ENCODE data around the gene AQP12A. TPM values are rescaled to one million over a fixed set of nuclear protein-coding genes. Genes with fewer than 3 reads are reported as not detected.
"Not testable (repeated sequence)": the region's sequence is repeated elsewhere in the genome, so short reads cannot be mapped to it uniquely, and the experiment has no call there.

AQP12A gene
- total RNA-seq, 4 donors from 2014 or later = not detected

- DNase-seq (ENCODE audit: extremely low spot score); H3K27ac ChIP-seq (replicated peaks in 1 of 4); H3K27me3 ChIP-seq; H3K9me3 ChIP-seq; H3K36me3 ChIP-seq; H3K4me1 ChIP-seq; H3K4me3 ChIP-seq; intact Hi-C loops (cut with DNase I): not testable (repeated sequence)
- 80% methylated on average over 3 of the region's 34 CpGs for WGBS
Observed at GRCh38 chr2:240692583-240693561, 1.2 kb downstream of the AQP12A start.

GRCh38 chr2:240694304-240694703 is 2.6 kb downstream of the AQP12A start:
- intact Hi-C loops (cut with DNase I); H3K9me3 ChIP-seq: not testable (repeated sequence)
- no CpG with 5 or more reads among the region's 12 CpGs for WGBS

GRCh38 chr2:240695593-240695992 is 3.9 kb downstream of the AQP12A start:
- H3K9me3 ChIP-seq; DNase-seq (ENCODE audit: extremely low spot score); H3K27ac ChIP-seq (replicated peaks in 1 of 4); H3K27me3 ChIP-seq; intact Hi-C loops (cut with DNase I); H3K4me3 ChIP-seq; H3K36me3 ChIP-seq; H3K4me1 ChIP-seq: not testable (repeated sequence)
- no CpG with 5 or more reads among the region's 19 CpGs for WGBS

More at GRCh38 chr2:240694304-240694703, 2.6 kb downstream of the AQP12A start:
- DNase-seq (ENCODE audit: extremely low spot score); H3K36me3 ChIP-seq; H3K27me3 ChIP-seq; H3K4me1 ChIP-seq; H3K4me3 ChIP-seq; H3K27ac ChIP-seq (replicated peaks in 1 of 4): not testable (repeated sequence)

GRCh38 chr2:240696469-240696868 is 4.8 kb downstream of the AQP12A start:
- H3K27ac ChIP-seq (replicated peaks in 1 of 4); H3K4me3 ChIP-seq; DNase-seq (ENCODE audit: extremely low spot score); H3K9me3 ChIP-seq; H3K4me1 ChIP-seq; intact Hi-C loops (cut with DNase I); H3K36me3 ChIP-seq: not testable (repeated sequence)
- no CpG with 5 or more reads among the region's 13 CpGs for WGBS
- peaks cover 0 to 17% (median 0%) of the 10 kb centered on the region in 4 donors for H3K27me3 ChIP-seq

GRCh38 chr2:240698852-240699561 is 7.3 kb downstream of the AQP12A start:
- H3K4me3 ChIP-seq; H3K4me1 ChIP-seq; H3K27ac ChIP-seq (replicated peaks in 1 of 4); intact Hi-C loops (cut with DNase I); H3K9me3 ChIP-seq; DNase-seq (ENCODE audit: extremely low spot score); H3K36me3 ChIP-seq: not testable (repeated sequence)
- peaks cover 0 to 42% (median 2%) of the 10 kb centered on the region in 4 donors for H3K27me3 ChIP-seq
- WGBS = 48% methylated on average over 8 of the region's 33 CpGs

- not testable (repeated sequence) for H3K27ac ChIP-seq (replicated peaks in 1 of 4); H3K4me3 ChIP-seq; H3K4me1 ChIP-seq; H3K9me3 ChIP-seq; DNase-seq (ENCODE audit: extremely low spot score); H3K36me3 ChIP-seq
- peaks cover 0 to 50% (median 2%) of the 10 kb centered on the region in 4 donors for H3K27me3 ChIP-seq
- 83% methylated on average over 2 of the region's 8 CpGs for WGBS
- intact Hi-C loops (cut with DNase I) = loop anchor here (10.0 kb wide), 1 partner anchor 185 kb away; no protein-coding TSS in a partner anchor
Observed at GRCh38 chr2:240699835-240700234, 8.2 kb downstream of the AQP12A start.

- peaks cover 0 to 56% (median 2%) of the 10 kb centered on the region in 4 donors for H3K27me3 ChIP-seq
- 84% methylated on average over 17 of the region's 21 CpGs for WGBS
Observed at GRCh38 chr2:240700616-240701015, 8.9 kb downstream of the AQP12A start.

GRCh38 chr2:240701091-240701735 is 9.5 kb downstream of the AQP12A start:
- Histone ChIP-seq H3K9me3 (no peaks in the 10 kb centered on the region), H3K27ac (replicated peaks in 1 of 4) (no peak overlapping the region), H3K4me1 (no peaks in the 10 kb centered on the region), H3K36me3 (no peaks in the 10 kb centered on the region), H3K4me3 (no peak overlapping the region), H3K27me3 (peaks cover 0 to 56% (median 2%) of the 10 kb centered on the region in 4 donors)
- intact Hi-C loops (cut with DNase I) = loop anchor here (10.0 kb wide), 1 partner anchor 186 kb away; no protein-coding TSS in a partner anchor
- DNase-seq (ENCODE audit: extremely low spot score) = no peak
- WGBS = 74% methylated on average over 29 of the region's 67 CpGs
- TF ChIP-seq POLR2AphosphoS5 (IDR thresholded peaks at IDR 0.05) (no peak), POLR2A (IDR thresholded peaks at IDR 0.05; ENCODE audit: low read depth) (no peak), CTCF (IDR thresholded peaks at IDR 0.05) (no peak), EP300 (IDR thresholded peaks at IDR 0.05) (no peak)

More at GRCh38 chr2:240700616-240701015, 8.9 kb downstream of the AQP12A start:
- not testable (repeated sequence) for H3K9me3 ChIP-seq; DNase-seq (ENCODE audit: extremely low spot score); H3K4me1 ChIP-seq; H3K36me3 ChIP-seq; H3K27ac ChIP-seq (replicated peaks in 1 of 4); H3K4me3 ChIP-seq
- intact Hi-C loops (cut with DNase I) = loop anchor here (10.0 kb wide), 1 partner anchor 186 kb away; no protein-coding TSS in a partner anchor

Data from esophagus muscularis mucosa (tissue), 4 donors.